ENCODE data around the gene GRB10. TPM values are rescaled to one million over a fixed set of nuclear protein-coding genes. Genes with fewer than 3 reads are reported as not detected.

The GRB10 gene
- total RNA-seq, 4 donors from 2014 or later: 40.4 to 88.6 (median 61.1) TPM

DNA sequence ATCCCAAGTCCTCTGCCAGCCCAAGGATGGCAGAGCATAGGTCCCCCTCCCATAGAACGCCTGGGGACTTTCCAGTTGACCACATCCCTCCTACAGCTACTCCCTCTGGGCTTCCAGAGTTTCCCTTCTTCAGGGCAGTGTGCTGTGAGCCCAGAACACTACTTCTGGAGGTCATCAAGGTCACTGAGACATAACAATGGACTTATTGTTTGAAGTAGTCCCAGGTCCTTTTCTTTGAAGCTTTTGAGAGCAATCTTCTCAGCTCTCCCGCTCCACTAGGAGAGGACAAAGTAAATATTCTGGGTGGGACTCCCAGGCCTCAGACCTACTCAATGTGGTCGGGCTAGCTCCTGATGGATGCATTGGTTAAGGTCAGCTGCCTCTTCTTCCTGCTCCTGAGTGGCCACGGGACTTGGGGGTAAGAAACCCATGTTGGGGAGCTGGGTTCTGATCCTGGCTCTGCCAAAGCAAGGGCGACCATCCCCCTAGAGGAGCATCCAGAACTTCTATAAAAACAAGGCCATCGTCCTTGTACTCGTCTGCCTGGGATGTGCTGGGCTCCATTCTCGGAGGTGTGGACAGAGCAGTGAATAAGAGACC, 134.0 kb downstream of the GRB10 start:
- Histone ChIP-seq H3K9me3 (no peaks in the 10 kb centered on the region), H3K36me3 (no peaks in the 10 kb centered on the region), H3K27me3 (no peaks in the 10 kb centered on the region), H3K4me3 (no peak overlapping the region), H3K4me1 (peaks cover 31 to 32% of the 10 kb centered on the region in 2 donors), H3K27ac (peak overlapping the region; percentile 14 to 95 (median 68))
- DNase-seq (no peak), ATAC-seq (no peak)
- no peak for TF ChIP-seq POLR2A (IDR thresholded peaks at IDR 0.05)
- TF ChIP-seq, protein P1, sequence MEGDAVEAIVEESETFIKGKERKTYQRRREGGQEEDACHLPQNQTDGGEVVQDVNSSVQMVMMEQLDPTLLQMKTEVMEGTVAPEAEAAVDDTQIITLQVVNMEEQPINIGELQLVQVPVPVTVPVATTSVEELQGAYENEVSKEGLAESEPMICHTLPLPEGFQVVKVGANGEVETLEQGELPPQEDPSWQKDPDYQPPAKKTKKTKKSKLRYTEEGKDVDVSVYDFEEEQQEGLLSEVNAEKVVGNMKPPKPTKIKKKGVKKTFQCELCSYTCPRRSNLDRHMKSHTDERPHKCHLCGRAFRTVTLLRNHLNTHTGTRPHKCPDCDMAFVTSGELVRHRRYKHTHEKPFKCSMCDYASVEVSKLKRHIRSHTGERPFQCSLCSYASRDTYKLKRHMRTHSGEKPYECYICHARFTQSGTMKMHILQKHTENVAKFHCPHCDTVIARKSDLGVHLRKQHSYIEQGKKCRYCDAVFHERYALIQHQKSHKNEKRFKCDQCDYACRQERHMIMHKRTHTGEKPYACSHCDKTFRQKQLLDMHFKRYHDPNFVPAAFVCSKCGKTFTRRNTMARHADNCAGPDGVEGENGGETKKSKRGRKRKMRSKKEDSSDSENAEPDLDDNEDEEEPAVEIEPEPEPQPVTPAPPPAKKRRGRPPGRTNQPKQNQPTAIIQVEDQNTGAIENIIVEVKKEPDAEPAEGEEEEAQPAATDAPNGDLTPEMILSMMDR (IDR thresholded peaks at IDR 0.05 in 4 of 5, conservative IDR thresholded peaks at IDR 0.05 in 1 of 5): no peak
- in situ Hi-C loops (cut with MboI; ENCODE audit: low sequenced_read_pairs in 4 of 4) (no loop called here), intact Hi-C loops (cut with DNase I; ENCODE audit: low total_unique reads) (no loop called here)

DNA sequence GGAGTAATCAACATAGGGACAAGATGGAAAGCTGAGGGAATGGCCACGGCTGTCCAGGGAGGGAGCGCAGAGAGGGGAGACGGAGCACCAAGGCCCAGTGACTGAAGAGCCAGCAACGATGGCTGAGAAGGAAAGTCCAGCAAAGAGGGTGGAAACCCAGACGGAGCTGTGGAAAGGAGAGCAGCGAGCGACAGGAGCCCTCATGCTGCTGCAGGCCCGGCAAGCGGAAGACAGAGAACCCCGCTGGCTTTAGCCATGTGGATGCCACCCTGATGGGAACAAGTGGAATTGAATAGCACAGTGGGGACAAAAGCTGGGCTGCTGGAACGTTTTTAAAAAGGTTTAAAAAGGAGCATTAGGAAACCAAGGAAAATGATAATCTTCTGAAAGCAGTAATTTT, 134.6 kb downstream of the GRB10 start:
- TF ChIP-seq POLR2A (IDR thresholded peaks at IDR 0.05): no peak
- TF ChIP-seq, protein P1 (IDR thresholded peaks at IDR 0.05 in 4 of 5, conservative IDR thresholded peaks at IDR 0.05 in 1 of 5): no peak
- Histone ChIP-seq H3K27ac (peak overlapping the region in 2 of 4 donors; percentile 94 to 95), H3K4me3 (no peak overlapping the region), H3K4me1 (peaks cover 26 to 27% of the 10 kb centered on the region in 2 donors), H3K9me3 (no peaks in the 10 kb centered on the region), H3K27me3 (no peaks in the 10 kb centered on the region), H3K36me3 (no peaks in the 10 kb centered on the region)
- intact Hi-C loops (cut with DNase I; ENCODE audit: low total_unique reads): no loop called here
- no peak for DNase-seq
- in situ Hi-C loops (cut with MboI; ENCODE audit: low sequenced_read_pairs in 4 of 4): no loop called here
- ATAC-seq: no peak

DNA sequence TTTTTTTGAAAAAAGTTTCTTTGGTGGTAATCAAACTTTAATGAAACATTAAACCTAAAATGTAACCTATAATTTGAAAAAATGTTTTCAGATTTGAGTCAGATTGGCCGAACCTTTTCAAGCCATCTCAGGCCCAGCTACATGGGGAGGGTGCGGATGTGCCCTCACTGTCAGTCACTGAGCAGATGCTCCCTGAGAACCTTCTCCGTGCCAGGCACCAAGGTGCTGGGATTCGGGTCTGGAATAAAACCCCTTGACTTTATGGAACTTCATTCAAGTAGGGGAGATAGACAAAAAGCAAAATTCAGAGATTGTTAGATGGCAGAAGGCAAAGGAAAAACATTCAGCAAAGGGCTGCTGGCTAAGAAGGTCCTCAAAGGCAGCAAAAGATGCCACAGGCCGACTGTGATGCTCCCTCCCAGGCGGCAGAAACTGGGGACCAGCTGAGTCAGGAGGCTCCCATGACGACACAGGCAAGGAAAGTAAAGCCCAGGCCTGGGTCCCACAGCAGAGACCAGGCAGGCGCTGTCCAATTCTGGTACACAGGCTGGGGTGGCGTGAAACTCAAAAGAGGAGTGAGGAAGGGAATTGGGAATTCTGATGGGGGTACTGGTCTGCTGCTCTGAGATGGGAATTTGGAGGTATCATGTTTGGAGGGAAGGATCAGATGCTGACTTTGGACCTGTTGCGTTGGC, 135.3 kb downstream of the GRB10 start:
- Histone ChIP-seq H3K9me3 (no peaks in the 10 kb centered on the region), H3K4me3 (no peak overlapping the region), H3K36me3 (no peaks in the 10 kb centered on the region), H3K27me3 (no peaks in the 10 kb centered on the region), H3K4me1 (peaks cover 20% of the 10 kb centered on the region in 2 donors), H3K27ac (peak overlapping the region in 2 of 4 donors; percentile 94 to 95)
- intact Hi-C loops (cut with DNase I; ENCODE audit: low total_unique reads) (no loop called here), in situ Hi-C loops (cut with MboI; ENCODE audit: low sequenced_read_pairs in 4 of 4) (no loop called here)
- TF ChIP-seq POLR2A (IDR thresholded peaks at IDR 0.05): no peak
- TF ChIP-seq, protein P1 (IDR thresholded peaks at IDR 0.05 in 4 of 5, conservative IDR thresholded peaks at IDR 0.05 in 1 of 5): no peak
- DNase-seq (no peak), ATAC-seq (no peak)

DNA sequence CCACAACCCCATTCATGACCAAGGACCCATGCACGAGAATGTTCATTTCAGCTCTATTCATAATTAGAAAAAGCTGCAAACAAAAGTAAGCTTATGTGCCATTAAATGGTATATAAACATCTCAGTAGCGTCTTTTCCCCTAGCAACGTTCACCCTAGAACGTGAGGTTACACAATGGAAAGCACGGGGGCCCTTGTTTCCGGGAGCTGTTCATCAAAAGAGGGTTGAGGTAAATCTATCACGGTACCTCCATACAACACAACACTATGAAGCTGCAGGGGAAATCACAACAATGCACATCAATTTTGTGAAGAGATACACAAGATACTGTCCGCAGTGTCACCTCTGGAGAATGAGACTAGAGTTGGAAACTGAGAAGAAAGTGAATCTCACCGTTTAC, 136.6 kb downstream of the GRB10 start:
- Histone ChIP-seq H3K36me3 (no peaks in the 10 kb centered on the region), H3K9me3 (no peaks in the 10 kb centered on the region), H3K27me3 (no peaks in the 10 kb centered on the region), H3K27ac (peak overlapping the region; percentile 65 to 95 (median 84)), H3K4me3 (no peak overlapping the region), H3K4me1 (peaks cover 11 to 19% of the 10 kb centered on the region in 2 donors)
- TF ChIP-seq, protein P1 (IDR thresholded peaks at IDR 0.05 in 4 of 5, conservative IDR thresholded peaks at IDR 0.05 in 1 of 5): no peak
- no peak for TF ChIP-seq POLR2A (IDR thresholded peaks at IDR 0.05)
- ATAC-seq (no peak), DNase-seq (no peak)
- intact Hi-C loops (cut with DNase I; ENCODE audit: low total_unique reads): no loop called here
- in situ Hi-C loops (cut with MboI; ENCODE audit: low sequenced_read_pairs in 4 of 4): no loop called here
